HCT116 (cell line): ENCODE measurements around the gene ZBTB17. TPM values are rescaled to one million over a fixed set of nuclear protein-coding genes. Genes with fewer than 3 reads are reported as not detected.

Experiments
- ATAC-seq: fragments of 200-7000 bp; cut with Tn5 transposase; 2 replicates; pipeline ENCODE4 v1.9.1; 2020; ENCODE audit warnings: mild to moderate bottlenecking, moderate library complexity
- BruUV-seq: library from RNA; stranded (reverse); fragments of 400-500 nt; replicated peaks from 2 replicates; lab custom pipeline; 2021; lab: Mats Ljungman, UMichigan
- CTCF ChIA-PET: fragments of 300-600 bp; sonication (Branson Sonifier 250); formaldehyde crosslinking; loops from one replicate; lab custom pipeline; 2021; ENCODE audit warnings: antibody characterized with exemption; lab: Charles Lee
- POLR2A ChIA-PET: fragments of 300-600, 350-600 bp; sonication (Branson Sonifier 250); formaldehyde crosslinking; loops from one replicate; lab custom pipeline; 2021; ENCODE audit warnings: antibody characterized with exemption; lab: Charles Lee
- RAD21 ChIA-PET, 2 experiments: fragments of 300-600 bp; sonication (Branson Sonifier 250); formaldehyde crosslinking; loops; one replicate each; lab custom pipeline; 2023; ENCODE audit warnings: low total read pairs in 2 of 2; ENCODE audit not compliant: uncharacterized antibody in 2 of 2, unreplicated experiment in 2 of 2, low non-redundant PET in 1 of 2; lab: Charles Lee
- DNase-seq: peaks from one replicate; pipeline ENCODE4 v3.0.0-alpha.2; 2010; ENCODE audit warnings: low read depth, low spot score
- H2AFZ ChIP-seq: fragments of 200-600 bp; shearing (Covaris generic), sonication (generic); 2 replicates; pipeline ENCODE4 v1.6.1; 2017; ENCODE audit warnings: low read depth, mixed run types, mixed read lengths, antibody characterized with exemption, low read length; ENCODE audit not compliant: poor library complexity, severe bottlenecking
- H3K27ac ChIP-seq: 2 replicates; pipeline ENCODE4 v1.5.1; 2012; ENCODE audit warnings: low read depth, low read length
- H3K27me3 ChIP-seq: fragments of 200-600 bp; sonication (generic); 2 replicates; pipeline ENCODE4 v1.6.1; 2016; ENCODE audit warnings: mixed run types, low read length, mixed read lengths; ENCODE audit not compliant: insufficient read depth
- H3K36me3 ChIP-seq, 2 experiments: fragments of 200-500 bp in 1 of 2; fragments of 200-600 bp in 1 of 2; sonication (Bioruptor generic) in 1 of 2; sonication (generic) in 1 of 2; 2 replicates each; pipeline versions ENCODE4 v1.5.1 to v1.6.1; 2014 to 2016; ENCODE audit warnings: low read length in 2 of 2, inconsistent platforms in 1 of 2, mixed read lengths in 1 of 2, mixed run types in 1 of 2; ENCODE audit not compliant: insufficient read depth in 2 of 2, control insufficient read depth in 1 of 2
- H3K4me1 ChIP-seq, 2 experiments: fragments of 200-600 bp in 1 of 2; sonication (generic) in 1 of 2; 2 replicates each; pipeline versions ENCODE4 v1.5.1 to v1.6.1; 2012 to 2017; ENCODE audit warnings: low read length in 2 of 2, inconsistent platforms in 1 of 2, mild to moderate bottlenecking in 1 of 2, mixed read lengths in 1 of 2, mixed run types in 1 of 2, moderate library complexity in 1 of 2; ENCODE audit not compliant: insufficient read depth in 2 of 2, control insufficient read depth in 1 of 2
- H3K4me2 ChIP-seq: fragments of 200-600 bp; sonication (generic); 2 replicates; pipeline ENCODE4 v1.6.1; 2017; ENCODE audit warnings: mixed run types, low read length, mixed read lengths
- H3K4me3 ChIP-seq, 2 experiments: fragments of 200-600 bp in 1 of 2; sonication (generic) in 1 of 2; replicated peaks in 1 of 2; 2 replicates each; pipeline ENCODE4 v1.5.1; 2011 to 2016; ENCODE audit warnings: low read length in 2 of 2, control low read depth in 1 of 2, low read depth in 1 of 2, mild to moderate bottlenecking in 1 of 2, mixed read lengths in 1 of 2, mixed run types in 1 of 2
- H3K79me2 ChIP-seq: fragments of 200-600 bp; sonication (generic); 2 replicates; pipeline ENCODE4 v1.6.1; 2017; ENCODE audit warnings: mild to moderate bottlenecking, mixed run types, low read length, moderate library complexity, mixed read lengths; ENCODE audit not compliant: insufficient read depth
- H3K9ac ChIP-seq: fragments of 200-600 bp; sonication (generic); 2 replicates; pipeline ENCODE4 v1.6.1; 2016; ENCODE audit warnings: low read length, mixed read lengths
- H3K9me2 ChIP-seq: fragments of 200-600 bp; sonication (generic), shearing (Covaris generic); 2 replicates; pipeline ENCODE4 v1.6.1; 2017; ENCODE audit warnings: mixed run types, mild to moderate bottlenecking, moderate library complexity; ENCODE audit not compliant: insufficient read depth
- H3K9me3 ChIP-seq, 2 experiments: fragments of 200-500 bp in 1 of 2; fragments of 200-600 bp in 1 of 2; sonication (Bioruptor generic) in 1 of 2; sonication (generic) in 1 of 2; 2 replicates each; pipeline ENCODE4 v1.6.1; 2014 to 2017; ENCODE audit warnings: low read length in 2 of 2, mixed read lengths in 2 of 2, inconsistent platforms in 1 of 2, low read depth in 1 of 2, mild to moderate bottlenecking in 1 of 2, mixed run types in 1 of 2, moderate library complexity in 1 of 2; ENCODE audit not compliant: control insufficient read depth in 1 of 2, insufficient read depth in 1 of 2
- H4K20me1 ChIP-seq: fragments of 200-600 bp; sonication (generic), shearing (Covaris generic); 2 replicates; pipeline ENCODE4 v1.6.1; 2017; ENCODE audit warnings: mixed run types, mild to moderate bottlenecking, moderate library complexity; ENCODE audit not compliant: insufficient read depth
- ATF3 ChIP-seq: IDR thresholded peaks from 2 replicates; pipeline ENCODE4 v1.6.1; 2012
- CEBPB ChIP-seq: IDR thresholded peaks from 2 replicates; pipeline ENCODE4 v1.6.1; 2012; ENCODE audit warnings: low read depth
- EGR1 ChIP-seq: IDR thresholded peaks from 2 replicates; pipeline ENCODE4 v1.6.1; 2012; ENCODE audit warnings: low read depth
- EZH2 ChIP-seq: fragments of 200-600 bp; sonication (generic); IDR thresholded peaks from 2 replicates; pipeline ENCODE4 v1.6.1; 2017; ENCODE audit warnings: antibody characterized with exemption, mixed run types
- EZH2phosphoT487 ChIP-seq: fragments of 200-600 bp; IDR thresholded peaks from 2 replicates; pipeline ENCODE4 v1.6.1; 2018; ENCODE audit warnings: antibody characterized with exemption, borderline replicate concordance
- POLR2A ChIP-seq: IDR thresholded peaks from 2 replicates; pipeline ENCODE4 v1.7.0; 2011; ENCODE audit warnings: borderline replicate concordance; ENCODE audit not compliant: insufficient read depth, insufficient read length; ENCODE audit errors: extremely low read depth
- POLR2AphosphoS5 ChIP-seq: IDR thresholded peaks from 2 replicates; pipeline ENCODE4 v1.6.1; 2011; ENCODE audit warnings: mild to moderate bottlenecking, low read depth, low read length, moderate library complexity
- RAD21 ChIP-seq: IDR thresholded peaks from 2 replicates; pipeline ENCODE4 v1.6.1; 2012; ENCODE audit warnings: low read depth, mild to moderate bottlenecking
- SIN3A ChIP-seq: IDR thresholded peaks from 2 replicates; pipeline ENCODE4 v1.6.1; 2012; ENCODE audit warnings: low read depth
- SP1 ChIP-seq: IDR thresholded peaks from 2 replicates; pipeline ENCODE4 v1.6.1; 2012; ENCODE audit warnings: low read depth
- TCF7L2 ChIP-seq: IDR thresholded peaks from 2 replicates; pipeline ENCODE4 v1.7.0; 2011; ENCODE audit warnings: borderline replicate concordance, inconsistent platforms; ENCODE audit not compliant: insufficient read depth, insufficient read length; ENCODE audit errors: extremely low read depth
- YY1 ChIP-seq: IDR thresholded peaks from 2 replicates; pipeline ENCODE4 v1.6.1; 2011; ENCODE audit warnings: low read length, low read depth, moderate library complexity, mild to moderate bottlenecking; ENCODE audit not compliant: insufficient replicate concordance; ENCODE audit errors: extremely low read depth
- ZFX ChIP-seq: fragments of 450-650 bp; IDR thresholded peaks from 2 replicates; pipeline ENCODE4 v1.6.1; 2017
- ZNF274 ChIP-seq: fragments of 200-500 bp; sonication (Bioruptor generic); IDR thresholded peaks from 2 replicates; pipeline ENCODE4 v1.6.1; 2014; ENCODE audit warnings: mild to moderate bottlenecking, low read depth, low read length, inconsistent platforms
- intact Hi-C: fragments of 100-400 bp; cut with micrococcal nuclease; formaldehyde crosslinking; loops from 2 replicates; pipeline ENCODE4 v1.10.0; 2022
- total RNA-seq: library from RNA; stranded (reverse); gene quantifications from one replicate; pipeline ENCODE4 v1.2.1, GENCODE V29; 2021; ENCODE audit not compliant: unreplicated experiment
- TF ChIP-seq, protein P1 (sequence below), 3 experiments: fragments of 200-600 bp in 1 of 3; sonication (generic) in 1 of 3; IDR thresholded peaks in 2 of 3; conservative IDR thresholded peaks in 1 of 3; 2 replicates each; pipeline ENCODE4 v1.5.1; 2012 to 2017; ENCODE audit warnings: low read depth in 2 of 3, low read length in 2 of 3, antibody characterized with exemption in 1 of 3, borderline replicate concordance in 1 of 3, control low read depth in 1 of 3, mild to moderate bottlenecking in 1 of 3, mixed read lengths in 1 of 3, mixed run types in 1 of 3, moderate library complexity in 1 of 3; ENCODE audit not compliant: insufficient read depth in 1 of 3

The ZBTB17 gene
- total RNA-seq, 1 experiment from 2014 or later = 31.6 TPM

GRCh38 chr1:15941044-15941840 is 34.7 kb downstream of the ZBTB17 start:
- CTCF ChIA-PET = no interaction called here

GRCh38 chr1:15940110-15941043 is 35.5 kb downstream of the ZBTB17 start:
- H4K20me1 ChIP-seq = no peaks in the 10 kb centered on the region
- H3K9ac ChIP-seq = no peak overlapping the region
- no peak for DNase-seq
- H3K4me3 ChIP-seq = no peak overlapping the region
- H3K36me3 ChIP-seq = peaks cover 29 to 40% of the 10 kb centered on the region in 2 experiments
- no TSS peak for BruUV-seq
- no peaks in the 10 kb centered on the region for H3K9me3 ChIP-seq
- no peaks in the 10 kb centered on the region for H3K27me3 ChIP-seq
- no peak for ATAC-seq
- no peak overlapping the region for H2AFZ ChIP-seq
- no peak overlapping the region for H3K27ac ChIP-seq
- intact Hi-C loops = no loop called here
- ChIA-PET RAD21 (no interaction called here), CTCF (no interaction called here), POLR2A (interaction anchor here (0.6 kb wide), 1 partner anchor 107 kb away, joined by 3 read pairs; no protein-coding TSS in a partner anchor)
- H3K4me2 ChIP-seq = no peak overlapping the region
- H3K4me1 ChIP-seq = no peaks in the 10 kb centered on the region
- no peaks in the 10 kb centered on the region for H3K9me2 ChIP-seq
- peaks cover 6% of the 10 kb centered on the region; the same call in 1 of the 2 replicates for H3K79me2 ChIP-seq
- TF ChIP-seq EZH2 (no peak), RAD21 (no peak), YY1 (no peak), CEBPB (no peak), SIN3A (no peak), TCF7L2 (no peak), ZNF274 (no peak), EGR1 (no peak), POLR2A (no peak), ATF3 (no peak), POLR2AphosphoS5 (no peak), EZH2phosphoT487 (no peak), SP1 (no peak)
- TF ChIP-seq, protein P1, sequence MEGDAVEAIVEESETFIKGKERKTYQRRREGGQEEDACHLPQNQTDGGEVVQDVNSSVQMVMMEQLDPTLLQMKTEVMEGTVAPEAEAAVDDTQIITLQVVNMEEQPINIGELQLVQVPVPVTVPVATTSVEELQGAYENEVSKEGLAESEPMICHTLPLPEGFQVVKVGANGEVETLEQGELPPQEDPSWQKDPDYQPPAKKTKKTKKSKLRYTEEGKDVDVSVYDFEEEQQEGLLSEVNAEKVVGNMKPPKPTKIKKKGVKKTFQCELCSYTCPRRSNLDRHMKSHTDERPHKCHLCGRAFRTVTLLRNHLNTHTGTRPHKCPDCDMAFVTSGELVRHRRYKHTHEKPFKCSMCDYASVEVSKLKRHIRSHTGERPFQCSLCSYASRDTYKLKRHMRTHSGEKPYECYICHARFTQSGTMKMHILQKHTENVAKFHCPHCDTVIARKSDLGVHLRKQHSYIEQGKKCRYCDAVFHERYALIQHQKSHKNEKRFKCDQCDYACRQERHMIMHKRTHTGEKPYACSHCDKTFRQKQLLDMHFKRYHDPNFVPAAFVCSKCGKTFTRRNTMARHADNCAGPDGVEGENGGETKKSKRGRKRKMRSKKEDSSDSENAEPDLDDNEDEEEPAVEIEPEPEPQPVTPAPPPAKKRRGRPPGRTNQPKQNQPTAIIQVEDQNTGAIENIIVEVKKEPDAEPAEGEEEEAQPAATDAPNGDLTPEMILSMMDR (IDR thresholded peaks at IDR 0.05 in 2 of 3, conservative IDR thresholded peaks at IDR 0.05 in 1 of 3; ENCODE audit: borderline replicate concordance in 1 of 3, insufficient read depth in 1 of 3, low read depth in 2 of 3, low read length in 2 of 3) = no peak

More at GRCh38 chr1:15941044-15941840, 34.7 kb downstream of the ZBTB17 start:
- no peaks in the 10 kb centered on the region for H3K27me3 ChIP-seq
- H3K4me2 ChIP-seq = no peak overlapping the region
- intact Hi-C loops = no loop called here
- no peak overlapping the region for H3K4me3 ChIP-seq
- peaks cover 29 to 35% of the 10 kb centered on the region in 2 experiments for H3K36me3 ChIP-seq
- no peak overlapping the region for H2AFZ ChIP-seq
- no peaks in the 10 kb centered on the region for H3K9me3 ChIP-seq
- DNase-seq = no peak
- no TSS peak for BruUV-seq
- ATAC-seq = 0 out of 2 replicates have a peak, but pooled peaks have one; percentile 15
- ChIA-PET RAD21 (no interaction called here), POLR2A (interaction anchor here (0.6 kb wide), 1 partner anchor 108 kb away, joined by 3 read pairs; no protein-coding TSS in a partner anchor)
- H3K9ac ChIP-seq = no peak overlapping the region
- H3K9me2 ChIP-seq = no peaks in the 10 kb centered on the region
- no peak overlapping the region for H3K27ac ChIP-seq
- peaks cover 4% of the 10 kb centered on the region; the same call in 1 of the 2 replicates for H3K79me2 ChIP-seq
- TF ChIP-seq ZFX (peak; percentile 16; the same call in 1 of the 2 replicates), SIN3A (no peak)
- H4K20me1 ChIP-seq = no peaks in the 10 kb centered on the region
- no peaks in the 10 kb centered on the region for H3K4me1 ChIP-seq
